ENCODE measurements around the gene CREB5. TPM values are rescaled to one million over a fixed set of nuclear protein-coding genes. Genes with fewer than 3 reads are reported as not detected.

Gene CREB5
- total RNA-seq, 1 experiment from 2014 or later = 0.49 TPM

- TF ChIP-seq YY1 (IDR thresholded peaks at IDR 0.05; ENCODE audit: extremely low read depth, insufficient replicate concordance, low read depth, low read length) (no peak), JUND (IDR thresholded peaks at IDR 0.05) (no peak)
Observed at GRCh38 chr7:28572321-28573058, 160.2 kb downstream of the CREB5 start (continued).

- no peak overlapping the region for H3K27ac ChIP-seq (ENCODE audit: low read depth, low read length)
- H3K9me2 ChIP-seq (ENCODE audit: insufficient read depth) = no peaks in the 10 kb centered on the region
- no peaks in the 10 kb centered on the region for H4K20me1 ChIP-seq (ENCODE audit: insufficient read depth)
- ATAC-seq = no peak
- no peak for DNase-seq (ENCODE audit: low read depth, low spot score)
- ChIA-PET POLR2A (no interaction called here), CTCF (no interaction called here), RAD21 (ENCODE audit: low non-redundant PET in 1 of 2, low total read pairs in 2 of 2, uncharacterized antibody in 2 of 2, unreplicated experiment in 2 of 2) (no interaction called here)
- no peaks in the 10 kb centered on the region for H3K4me1 ChIP-seq (ENCODE audit: control insufficient read depth in 1 of 2, insufficient read depth in 2 of 2, low read length in 2 of 2)
- no peaks in the 10 kb centered on the region for H3K36me3 ChIP-seq (ENCODE audit: control insufficient read depth in 1 of 2, insufficient read depth in 2 of 2, low read length in 2 of 2)
- no peak for TF ChIP-seq ZNF274 (IDR thresholded peaks at IDR 0.05; ENCODE audit: low read depth, low read length)
- no peak for TF ChIP-seq ZFX (IDR thresholded peaks at IDR 0.05)
- H3K4me3 ChIP-seq (replicated peaks in 1 of 2; ENCODE audit: low read depth in 1 of 2, low read length in 2 of 2) = no peak overlapping the region
- intact Hi-C loops (cut with micrococcal nuclease) = no loop called here
- no peak overlapping the region for H3K4me2 ChIP-seq (ENCODE audit: low read length)
- no TSS peak for BruUV-seq (replicated peaks)
- H2AFZ ChIP-seq (ENCODE audit: low read depth, low read length, poor library complexity, severe bottlenecking) = no peak overlapping the region
- peaks cover 83% of the 10 kb centered on the region for H3K27me3 ChIP-seq (ENCODE audit: insufficient read depth, low read length)
- H3K79me2 ChIP-seq (ENCODE audit: insufficient read depth, low read length) = no peaks in the 10 kb centered on the region
- no peak overlapping the region for H3K9ac ChIP-seq (ENCODE audit: low read length)
- no peaks in the 10 kb centered on the region for H3K9me3 ChIP-seq (ENCODE audit: control insufficient read depth in 1 of 2, insufficient read depth in 1 of 2, low read depth in 1 of 2, low read length in 2 of 2)
Observed at GRCh38 chr7:28573059-28573553, 160.8 kb downstream of the CREB5 start.

- Histone ChIP-seq H3K9me3 (ENCODE audit: control insufficient read depth in 1 of 2, insufficient read depth in 1 of 2, low read depth in 1 of 2, low read length in 2 of 2) (no peaks in the 10 kb centered on the region), H3K9ac (ENCODE audit: low read length) (no peak overlapping the region), H3K4me2 (ENCODE audit: low read length) (no peak overlapping the region), H2AFZ (ENCODE audit: low read depth, low read length, poor library complexity, severe bottlenecking) (no peak overlapping the region), H3K9me2 (ENCODE audit: insufficient read depth) (no peaks in the 10 kb centered on the region), H3K4me1 (ENCODE audit: control insufficient read depth in 1 of 2, insufficient read depth in 2 of 2, low read length in 2 of 2) (no peaks in the 10 kb centered on the region), H3K36me3 (ENCODE audit: control insufficient read depth in 1 of 2, insufficient read depth in 2 of 2, low read length in 2 of 2) (no peaks in the 10 kb centered on the region), H3K79me2 (ENCODE audit: insufficient read depth, low read length) (no peaks in the 10 kb centered on the region), H3K4me3 (replicated peaks in 1 of 2; ENCODE audit: low read depth in 1 of 2, low read length in 2 of 2) (no peak overlapping the region), H3K27me3 (ENCODE audit: insufficient read depth, low read length) (peaks cover 83% of the 10 kb centered on the region), H4K20me1 (ENCODE audit: insufficient read depth) (no peaks in the 10 kb centered on the region), H3K27ac (ENCODE audit: low read depth, low read length) (no peak overlapping the region)
- BruUV-seq (replicated peaks) = no TSS peak
- DNase-seq (ENCODE audit: low read depth, low spot score) (no peak), ATAC-seq (no peak)
- ChIA-PET POLR2A (interaction anchor here (1.2 kb wide), 1 partner anchor 38 kb away, joined by 3 read pairs; no protein-coding TSS in a partner anchor), RAD21 (ENCODE audit: low non-redundant PET in 1 of 2, low total read pairs in 2 of 2, uncharacterized antibody in 2 of 2, unreplicated experiment in 2 of 2) (no interaction called here), CTCF (no interaction called here)
- intact Hi-C loops (cut with micrococcal nuclease) = no loop called here
- TF ChIP-seq MAX (IDR thresholded peaks at IDR 0.05) = no peak
- TF ChIP-seq CTCF (IDR thresholded peaks at IDR 0.05 in 2 of 3, conservative IDR thresholded peaks at IDR 0.05 in 1 of 3; ENCODE audit: borderline replicate concordance in 1 of 3, insufficient read depth in 1 of 3, low read depth in 2 of 3, low read length in 2 of 3) = no peak
- TF ChIP-seq EZH2phosphoT487 (IDR thresholded peaks at IDR 0.05; ENCODE audit: borderline replicate concordance) = no peak
- TF ChIP-seq CEBPB (IDR thresholded peaks at IDR 0.05; ENCODE audit: low read depth) = no peak
- no peak for TF ChIP-seq POLR2AphosphoS5 (IDR thresholded peaks at IDR 0.05; ENCODE audit: low read depth, low read length)
- TF ChIP-seq POLR2A (IDR thresholded peaks at IDR 0.05; ENCODE audit: borderline replicate concordance, extremely low read depth, insufficient read depth, insufficient read length) = no peak
- TF ChIP-seq SP1 (IDR thresholded peaks at IDR 0.05; ENCODE audit: low read depth) = no peak
Observed at GRCh38 chr7:28573651-28574301, 161.5 kb downstream of the CREB5 start.
